HG03060 (cell line): ENCODE results near the gene SHISA6.

Experiments
- ATAC-seq: cut with Tn5 transposase; IDR thresholded peaks from one replicate; pipeline ENCODE4 v1.9.1; 2021; ENCODE audit warnings: low read depth, moderate number of reproducible peaks; ENCODE audit not compliant: unreplicated experiment

SHISA6 gene

GRCh38 chr17:11340803-11341202, 99.8 kb downstream of the SHISA6 start:
- ATAC-seq: no peak

- no peak for ATAC-seq
Observed at GRCh38 chr17:11342138-11342537, 101.1 kb downstream of the SHISA6 start.

GRCh38 chr17:11349106-11349505, 108.1 kb downstream of the SHISA6 start:
- no peak for ATAC-seq

- ATAC-seq: no peak
Observed at GRCh38 chr17:11351479-11351878, 110.5 kb downstream of the SHISA6 start.

- ATAC-seq: no peak
Observed at GRCh38 chr17:11353601-11354000, 112.6 kb downstream of the SHISA6 start.

- ATAC-seq: no peak
Observed at GRCh38 chr17:11356371-11356770, 115.4 kb downstream of the SHISA6 start.

- no peak for ATAC-seq
Observed at GRCh38 chr17:11363565-11364117, 122.6 kb downstream of the SHISA6 start.

- no peak for ATAC-seq
Observed at GRCh38 chr17:11366272-11366850, 125.3 kb downstream of the SHISA6 start.

- ATAC-seq: no peak
Observed at GRCh38 chr17:11369575-11369974, 128.6 kb downstream of the SHISA6 start.

- no peak for ATAC-seq
Observed at GRCh38 chr17:11372692-11373091, 131.7 kb downstream of the SHISA6 start.

GRCh38 chr17:11378506-11378905, 137.5 kb downstream of the SHISA6 start:
- ATAC-seq: no peak

GRCh38 chr17:11380761-11381160, 139.7 kb downstream of the SHISA6 start:
- no peak for ATAC-seq

GRCh38 chr17:11383157-11383556, 142.1 kb downstream of the SHISA6 start:
- no peak for ATAC-seq

GRCh38 chr17:11384131-11384530, 143.1 kb downstream of the SHISA6 start:
- no peak for ATAC-seq

- no peak for ATAC-seq
Observed at GRCh38 chr17:11387610-11388009, 146.6 kb downstream of the SHISA6 start.

GRCh38 chr17:11388054-11388453, 147.0 kb downstream of the SHISA6 start:
- no peak for ATAC-seq

GRCh38 chr17:11389583-11389982, 148.6 kb downstream of the SHISA6 start:
- ATAC-seq: no peak

GRCh38 chr17:11391134-11391533, 150.1 kb downstream of the SHISA6 start:
- ATAC-seq: no peak

GRCh38 chr17:11404431-11405276, 163.6 kb downstream of the SHISA6 start:
- ATAC-seq: no peak

- no peak for ATAC-seq
Observed at GRCh38 chr17:11406716-11407115, 165.7 kb downstream of the SHISA6 start.

GRCh38 chr17:11412654-11413053, 171.6 kb downstream of the SHISA6 start:
- no peak for ATAC-seq

- no peak for ATAC-seq
Observed at GRCh38 chr17:11418342-11418741, 177.3 kb downstream of the SHISA6 start.
